Kidney capillary endothelial cell (primary cell): ENCODE measurements around the gene MIA2.
A peak's percentile ranks its signal among the peaks of the same experiment; 100 is the strongest.

Experiments used
- DNase-seq: peaks from one replicate; pipeline ENCODE4 v3.0.0-alpha.2; 2018; ENCODE audit warnings: low spot score

MIA2 gene

GRCh38 chr14:39393289-39393688 is 159.6 kb downstream of the MIA2 start:
- DNase-seq, result no peak

- no peak for DNase-seq
Measured at GRCh38 chr14:39395555-39396254, 162.0 kb downstream of the MIA2 start.

- DNase-seq, result no peak
Measured at GRCh38 chr14:39396448-39396847, 162.7 kb downstream of the MIA2 start.

GRCh38 chr14:39398382-39398781 is 164.7 kb downstream of the MIA2 start:
- DNase-seq, result no peak

- DNase-seq, result no peak
Measured at GRCh38 chr14:39406560-39406959, 172.8 kb downstream of the MIA2 start.

GRCh38 chr14:39416072-39416471 is 182.4 kb downstream of the MIA2 start:
- DNase-seq, result no peak

GRCh38 chr14:39417014-39417413 is 183.3 kb downstream of the MIA2 start:
- DNase-seq, result no peak

GRCh38 chr14:39419272-39419671 is 185.6 kb downstream of the MIA2 start:
- DNase-seq, result no peak

GRCh38 chr14:39422243-39422642 is 188.5 kb downstream of the MIA2 start:
- DNase-seq, result no peak

GRCh38 chr14:39423793-39424192 is 190.1 kb downstream of the MIA2 start:
- DNase-seq, result no peak

- no peak for DNase-seq
Measured at GRCh38 chr14:39425947-39426346, 192.2 kb downstream of the MIA2 start.

GRCh38 chr14:39426605-39427004 is 192.9 kb downstream of the MIA2 start:
- DNase-seq, result peak; percentile 52

- DNase-seq, result no peak
Measured at GRCh38 chr14:39428118-39428517, 194.4 kb downstream of the MIA2 start.

GRCh38 chr14:39430762-39431415 is 197.2 kb downstream of the MIA2 start:
- DNase-seq, result no peak

- peak; percentile 35 for DNase-seq
Measured at GRCh38 chr14:39431416-39432178, 197.9 kb downstream of the MIA2 start.

- peak; percentile 93 for DNase-seq
Measured at GRCh38 chr14:39432179-39432618, 198.5 kb downstream of the MIA2 start, which contains the start of gene FBXO33. FBXO33 (minus strand) TSS chr14:39432433; CDS start chr14:39432162, 271 bp downstream.

- peak; percentile 38 for DNase-seq
Measured at GRCh38 chr14:39432619-39433451, 199.1 kb downstream of the MIA2 start.

- no peak for DNase-seq
Measured at GRCh38 chr14:39433452-39433813, 199.7 kb downstream of the MIA2 start.

- no peak for DNase-seq
Measured at GRCh38 chr14:39434401-39434800, 200.7 kb downstream of the MIA2 start.

GRCh38 chr14:39435241-39435640 is 201.5 kb downstream of the MIA2 start:
- no peak for DNase-seq
